ENCODE results near the gene CCNJL. TPM values are rescaled to one million over a fixed set of nuclear protein-coding genes. Genes with fewer than 3 reads are reported as not detected.

Gene CCNJL
- polyA plus RNA-seq, 2 of the 4 experiments (the other 2 are of a cell fraction), result 7.4 to 16.2 TPM

GRCh38 chr5:160310552-160311295 is 1.6 kb downstream of the CCNJL start (continued):
- no peak for TF ChIP-seq HEYL (CRISPR knock-in tag; IDR thresholded peaks at IDR 0.05)

GRCh38 chr5:160310140-160310539 is 2.2 kb downstream of the CCNJL start:
- Histone ChIP-seq H3K4me1 (peaks cover 29% of the 10 kb centered on the region), H3K4me3 (no peak overlapping the region), H3K4me2 (no peak overlapping the region), H3K27ac (no peak overlapping the region), H3K9me3 (no peaks in the 10 kb centered on the region)
- ChIA-PET CTCF (interaction anchor here (0.7 kb wide), 2 partner anchors 10 to 35 kb away, joined by 4 read pairs; no protein-coding TSS in a partner anchor), POLR2A (interaction anchor here (1.2 kb wide), 1 partner anchor 32 kb away, joined by 4 read pairs; no protein-coding TSS in a partner anchor)
- no peak for TF ChIP-seq BHLHE40 (IDR thresholded peaks at IDR 0.05; ENCODE audit: low read depth, low read length)
- FAIRE-seq (no peak), DNase-seq (ENCODE audit: low read depth in 1 of 2, low spot score in 1 of 2) (no peak), ATAC-seq (no peak)
- 92% methylated on average over 4 of the region's 4 CpGs for WGBS (ENCODE audit: missing lambda C conversion rate)

- ChIA-PET POLR2A (interaction anchor here (1.2 kb wide), 1 partner anchor 9 kb away, joined by 3 read pairs; no protein-coding TSS in a partner anchor), CTCF (interaction anchor here (1.4 to 1.5 kb wide), 2 partner anchors 20 to 226 kb away, joined by 3 to 4 read pairs; no protein-coding TSS in a partner anchor)
- WGBS (ENCODE audit: missing lambda C conversion rate), result 82% methylated on average over 4 of the region's 4 CpGs
- Histone ChIP-seq H3K9me3 (no peaks in the 10 kb centered on the region), H3K27ac (no peak overlapping the region), H3K4me1 (peaks cover 7% of the 10 kb centered on the region; the same call in 1 of the 3 replicates), H3K4me3 (no peak overlapping the region), H3K4me2 (no peak overlapping the region)
- DNase-seq (ENCODE audit: low read depth in 1 of 2, low spot score in 1 of 2) (no peak), ATAC-seq (no peak), FAIRE-seq (no peak)
- TF ChIP-seq NPAS2 (CRISPR knock-in tag; IDR thresholded peaks at IDR 0.05; ENCODE audit: borderline replicate concordance), result no peak
- no peak for TF ChIP-seq PHF8 (IDR thresholded peaks at IDR 0.05; ENCODE audit: borderline replicate concordance, low read depth)
- TF ChIP-seq JUN (IDR thresholded peaks at IDR 0.05), result no peak
- TF ChIP-seq ELK1 (IDR thresholded peaks at IDR 0.05; ENCODE audit: low read depth, low read length), result no peak
- TF ChIP-seq EHF (CRISPR knock-in tag; IDR thresholded peaks at IDR 0.05), result no peak
- TF ChIP-seq HEYL (CRISPR knock-in tag; IDR thresholded peaks at IDR 0.05), result no peak
- TF ChIP-seq BHLHE40 (IDR thresholded peaks at IDR 0.05; ENCODE audit: low read depth, low read length), result no peak
- TF ChIP-seq CBX2 (IDR thresholded peaks at IDR 0.05; ENCODE audit: borderline replicate concordance, low read depth), result no peak
- TF ChIP-seq RFX5 (IDR thresholded peaks at IDR 0.05), result no peak
- TF ChIP-seq ZC3H11A (IDR thresholded peaks at IDR 0.05), result no peak
- TF ChIP-seq SREBF2 (IDR thresholded peaks at IDR 0.05), result no peak
- TF ChIP-seq TFCP2L1 (CRISPR knock-in tag; IDR thresholded peaks at IDR 0.05), result no peak
- TF ChIP-seq MAFK (IDR thresholded peaks at IDR 0.05; ENCODE audit: partially characterized antibody), result no peak
Observed at GRCh38 chr5:160306696-160307095, 5.7 kb downstream of the CCNJL start.

GRCh38 chr5:160305319-160305718 is 7.0 kb downstream of the CCNJL start:
- Histone ChIP-seq H3K9me3 (no peaks in the 10 kb centered on the region), H3K4me2 (no peak overlapping the region), H3K4me1 (no peaks in the 10 kb centered on the region), H3K27ac (no peak overlapping the region), H3K4me3 (no peak overlapping the region)
- TF ChIP-seq CHD2 (IDR thresholded peaks at IDR 0.05; ENCODE audit: low read length, partially characterized antibody), result no peak
- TF ChIP-seq NPAS2 (CRISPR knock-in tag; IDR thresholded peaks at IDR 0.05; ENCODE audit: borderline replicate concordance), result no peak
- TF ChIP-seq RNF2 (IDR thresholded peaks at IDR 0.05; ENCODE audit: borderline replicate concordance, low read depth), result no peak
- no peak for TF ChIP-seq TP53 (CRISPR knock-in tag; IDR thresholded peaks at IDR 0.05)
- TF ChIP-seq ZFP36 (IDR thresholded peaks at IDR 0.05; ENCODE audit: borderline replicate concordance, partially characterized antibody), result no peak
- TF ChIP-seq USF2 (IDR thresholded peaks at IDR 0.05), result no peak
- TF ChIP-seq FOSB (CRISPR knock-in tag; IDR thresholded peaks at IDR 0.05), result no peak
- no peak for TF ChIP-seq CEBPB (IDR thresholded peaks at IDR 0.05)
- TF ChIP-seq HMGXB4 (CRISPR knock-in tag; IDR thresholded peaks at IDR 0.05; ENCODE audit: borderline replicate concordance), result no peak
- no peak for TF ChIP-seq CBX2 (IDR thresholded peaks at IDR 0.05; ENCODE audit: borderline replicate concordance, low read depth)
- TF ChIP-seq NFE2L2 (conservative IDR thresholded peaks at IDR 0.05; ENCODE audit: low read length), result no peak
- no peak for TF ChIP-seq POLR2AphosphoS2 (conservative IDR thresholded peaks at IDR 0.05; ENCODE audit: low read length)
- no peak for TF ChIP-seq RARB (CRISPR knock-in tag; IDR thresholded peaks at IDR 0.05)
- no peak for TF ChIP-seq ATOH8 (CRISPR knock-in tag; IDR thresholded peaks at IDR 0.05; ENCODE audit: low read depth)
- ATAC-seq (no peak), DNase-seq (ENCODE audit: low read depth in 1 of 2, low spot score in 1 of 2) (no peak), FAIRE-seq (no peak)
- WGBS (ENCODE audit: missing lambda C conversion rate), result 88% methylated on average over 10 of the region's 10 CpGs
- ChIA-PET CTCF (interaction anchor here (0.6 to 1.5 kb wide), 2 partner anchors 45 to 224 kb away, joined by 3 read pairs; no protein-coding TSS in a partner anchor), POLR2A (interaction anchor here (1.2 kb wide), 1 partner anchor 10 kb away, joined by 3 read pairs; no protein-coding TSS in a partner anchor)

Data from A549 (cell line).